Ishikawa (cell line): ENCODE measurements around the gene NAT8.

Source experiments
- CEBPB ChIP-seq: IDR thresholded peaks from 2 replicates; pipeline ENCODE4 v1.6.1; 2012
- EGR1 ChIP-seq: IDR thresholded peaks from 2 replicates; pipeline ENCODE4 v1.6.1; 2012
- EP300 ChIP-seq: IDR thresholded peaks from 2 replicates; pipeline ENCODE4 v1.6.1; 2012; ENCODE audit warnings: borderline replicate concordance
- MAX ChIP-seq: IDR thresholded peaks from 2 replicates; pipeline ENCODE4 v1.6.1; 2012
- RAD21 ChIP-seq: IDR thresholded peaks from 2 replicates; pipeline ENCODE4 v1.6.1; 2012; ENCODE audit warnings: low read depth
- REST ChIP-seq: IDR thresholded peaks from 2 replicates; pipeline ENCODE4 v1.6.1; 2012; ENCODE audit warnings: low read depth, mild to moderate bottlenecking
- TAF1 ChIP-seq: IDR thresholded peaks from 2 replicates; pipeline ENCODE4 v1.6.1; 2012; ENCODE audit warnings: low read depth, mild to moderate bottlenecking
- TCF12 ChIP-seq: IDR thresholded peaks from 2 replicates; pipeline ENCODE4 v1.6.1; 2012; ENCODE audit warnings: low read depth
- USF1 ChIP-seq: IDR thresholded peaks from 2 replicates; pipeline ENCODE4 v1.6.1; 2012
- YY1 ChIP-seq: IDR thresholded peaks from 2 replicates; pipeline ENCODE4 v1.6.1; 2012; ENCODE audit warnings: low read depth
- ZBTB7A ChIP-seq: IDR thresholded peaks from 2 replicates; pipeline ENCODE4 v1.6.1; 2012; ENCODE audit warnings: low read depth

- TF ChIP-seq ZBTB7A (no peak), YY1 (no peak), MAX (no peak), RAD21 (no peak), CEBPB (no peak), USF1 (no peak), TCF12 (no peak), EP300 (no peak), EGR1 (no peak), REST (no peak), TAF1 (no peak)
Measured at GRCh38 chr2:73593680-73594079, 48.5 kb downstream of the NAT8 start.
